Lung (tissue), 12 donors: Measurements from ENCODE around the gene ELFN1. TPM values are rescaled to one million over a fixed set of nuclear protein-coding genes. Genes with fewer than 3 reads are reported as not detected.
A peak's percentile ranks its signal among the peaks of the same experiment; 100 is the strongest.

ENCODE experiments used
- ATAC-seq: fragments of 200-7000 bp; cut with Tn5 transposase; one replicate; pipeline ENCODE4 v1.9.1; 2020; ENCODE audit warnings: moderate number of reproducible peaks; ENCODE audit not compliant: insufficient read depth, low FRiP score
- DNase-seq, 3 donors: peaks; one replicate each; pipeline ENCODE4 v3.0.0-alpha.2; 2013 to 2017
- H3K27ac ChIP-seq, 2 donors: one replicate each; pipeline ENCODE4 v1.5.1; 2013; ENCODE audit warnings: mild to moderate bottlenecking in 2 of 2, moderate library complexity in 2 of 2, control low read depth in 1 of 2, inconsistent platforms in 1 of 2, low read depth in 1 of 2, low read length in 1 of 2
- H3K27me3 ChIP-seq, 3 donors: one replicate each; pipeline ENCODE4 v1.5.1; 2013; ENCODE audit warnings: low read length in 2 of 3; ENCODE audit not compliant: control insufficient read depth in 3 of 3, insufficient read depth in 3 of 3
- H3K36me3 ChIP-seq, 4 donors: one replicate each; pipeline ENCODE4 v1.5.1; 2013; ENCODE audit warnings: low read length in 4 of 4, mild to moderate bottlenecking in 1 of 4, moderate library complexity in 1 of 4; ENCODE audit not compliant: control insufficient read depth in 4 of 4, insufficient read depth in 4 of 4
- H3K4me1 ChIP-seq, 5 donors: one replicate each; pipeline ENCODE4 v1.5.1; 2013; ENCODE audit warnings: low read length in 5 of 5, mild to moderate bottlenecking in 2 of 5, moderate library complexity in 1 of 5; ENCODE audit not compliant: control insufficient read depth in 5 of 5, insufficient read depth in 5 of 5
- H3K4me3 ChIP-seq: one replicate; pipeline ENCODE4 v1.5.1; 2013; ENCODE audit warnings: mild to moderate bottlenecking, control low read depth, moderate library complexity
- H3K9ac ChIP-seq, 2 donors: one replicate each; pipeline ENCODE4 v1.5.1; 2013; ENCODE audit warnings: low read length in 2 of 2, control low read depth in 1 of 2; ENCODE audit not compliant: insufficient read depth in 1 of 2
- H3K9me3 ChIP-seq, 4 donors: one replicate each; pipeline ENCODE4 v1.5.1; 2013; ENCODE audit warnings: low read length in 3 of 4, mild to moderate bottlenecking in 1 of 4, moderate library complexity in 1 of 4; ENCODE audit not compliant: control insufficient read depth in 4 of 4, insufficient read depth in 3 of 4
- WGBS, 2 donors: extraction: QIAGEN DNeasy Blood & Tissue Kit; methylation state at CpG; one replicate each; pipeline ENCODE4 v1.1.7; 2013; 5-methylcytosine and 5-hydroxymethylcytosine counted together
- polyA plus RNA-seq, 2 donors: library from polyadenylated mRNA; stranded (reverse); fragments of 200-250 nt; gene quantifications; one replicate each; pipeline ENCODE4 v1.2.1, GENCODE V29; 2013
- total RNA-seq, 2 donors: library from RNA; depleted of rRNA in 1 of 2; stranded (reverse); fragments of >200 nt in 1 of 2; gene quantifications; one replicate each; pipeline ENCODE4 v1.2.1, GENCODE V29; 2014 to 2021
- TF ChIP-seq, protein P1 (sequence below): IDR thresholded peaks from 2 replicates; pipeline ENCODE4 v1.5.1; 2012; ENCODE audit warnings: mild to moderate bottlenecking; ENCODE audit errors: control extremely low read depth, extremely low read depth
- donor health status: control.
- donor health status: control.
- donor health status: Bipolar disorder and iron deficiency.
- donor health status: healthy.
- donor health status: DM: yes; HTN: yes; CAD: no.

Gene ELFN1
- total and polyA plus RNA-seq, 4 donors = 0.43 to 1.4 (median 1.0) TPM

DNA sequence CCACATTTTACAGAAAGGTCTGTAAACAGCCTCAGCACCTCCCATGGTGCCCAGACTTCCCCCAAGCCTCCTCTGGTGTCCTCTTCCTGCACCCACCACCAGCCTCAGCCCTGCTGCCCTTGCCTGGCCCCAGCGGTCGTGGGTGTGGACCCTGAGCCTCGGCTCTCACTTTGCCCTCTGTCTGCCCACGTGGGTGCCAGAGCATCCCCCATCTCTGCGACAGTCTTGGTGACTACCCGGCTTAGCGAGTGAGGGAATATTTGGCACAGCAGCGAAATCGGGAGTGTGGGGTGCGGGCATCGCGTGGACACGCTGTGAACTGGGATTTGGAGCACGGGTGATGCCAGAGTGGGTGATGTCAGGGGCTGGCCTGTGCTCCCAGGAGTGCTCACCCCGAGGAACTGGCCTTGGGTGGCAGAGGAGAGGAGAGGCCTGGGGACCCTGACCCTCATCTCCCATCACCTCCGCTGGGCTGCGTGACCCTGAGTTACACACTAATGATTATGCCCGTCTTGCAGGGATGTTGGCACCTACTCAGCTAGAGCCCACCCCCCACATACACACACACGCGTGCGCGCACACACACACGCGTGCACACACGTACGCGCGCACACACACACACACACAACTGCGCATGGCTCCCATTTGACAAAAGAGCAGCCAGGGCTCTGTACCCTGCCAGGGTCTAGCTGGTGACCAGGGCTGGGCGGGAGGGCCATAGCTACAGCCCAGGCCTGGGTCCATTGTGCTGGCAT, 8.7 kb downstream of the ELFN1 start:
- Histone ChIP-seq H3K4me1 (peaks cover 0 to 2% (median 0%) of the 10 kb centered on the region in 5 donors), H3K9ac (no peak overlapping the region), H3K36me3 (no peaks in the 10 kb centered on the region), H3K4me3 (no peak overlapping the region), H3K9me3 (peaks cover 0 to 7% (median 3%) of the 10 kb centered on the region in 4 donors), H3K27ac (no peak overlapping the region), H3K27me3 (peaks cover 0 to 9% (median 7%) of the 10 kb centered on the region in 3 donors)
- DNase-seq = peak in 1 of 3 donors; percentile 6
- WGBS, 2 donors = 92 to 93% methylated on average over 30 of the region's 30 CpGs
- TF ChIP-seq, protein P1, sequence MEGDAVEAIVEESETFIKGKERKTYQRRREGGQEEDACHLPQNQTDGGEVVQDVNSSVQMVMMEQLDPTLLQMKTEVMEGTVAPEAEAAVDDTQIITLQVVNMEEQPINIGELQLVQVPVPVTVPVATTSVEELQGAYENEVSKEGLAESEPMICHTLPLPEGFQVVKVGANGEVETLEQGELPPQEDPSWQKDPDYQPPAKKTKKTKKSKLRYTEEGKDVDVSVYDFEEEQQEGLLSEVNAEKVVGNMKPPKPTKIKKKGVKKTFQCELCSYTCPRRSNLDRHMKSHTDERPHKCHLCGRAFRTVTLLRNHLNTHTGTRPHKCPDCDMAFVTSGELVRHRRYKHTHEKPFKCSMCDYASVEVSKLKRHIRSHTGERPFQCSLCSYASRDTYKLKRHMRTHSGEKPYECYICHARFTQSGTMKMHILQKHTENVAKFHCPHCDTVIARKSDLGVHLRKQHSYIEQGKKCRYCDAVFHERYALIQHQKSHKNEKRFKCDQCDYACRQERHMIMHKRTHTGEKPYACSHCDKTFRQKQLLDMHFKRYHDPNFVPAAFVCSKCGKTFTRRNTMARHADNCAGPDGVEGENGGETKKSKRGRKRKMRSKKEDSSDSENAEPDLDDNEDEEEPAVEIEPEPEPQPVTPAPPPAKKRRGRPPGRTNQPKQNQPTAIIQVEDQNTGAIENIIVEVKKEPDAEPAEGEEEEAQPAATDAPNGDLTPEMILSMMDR = no peak
- ATAC-seq = no peak

DNA sequence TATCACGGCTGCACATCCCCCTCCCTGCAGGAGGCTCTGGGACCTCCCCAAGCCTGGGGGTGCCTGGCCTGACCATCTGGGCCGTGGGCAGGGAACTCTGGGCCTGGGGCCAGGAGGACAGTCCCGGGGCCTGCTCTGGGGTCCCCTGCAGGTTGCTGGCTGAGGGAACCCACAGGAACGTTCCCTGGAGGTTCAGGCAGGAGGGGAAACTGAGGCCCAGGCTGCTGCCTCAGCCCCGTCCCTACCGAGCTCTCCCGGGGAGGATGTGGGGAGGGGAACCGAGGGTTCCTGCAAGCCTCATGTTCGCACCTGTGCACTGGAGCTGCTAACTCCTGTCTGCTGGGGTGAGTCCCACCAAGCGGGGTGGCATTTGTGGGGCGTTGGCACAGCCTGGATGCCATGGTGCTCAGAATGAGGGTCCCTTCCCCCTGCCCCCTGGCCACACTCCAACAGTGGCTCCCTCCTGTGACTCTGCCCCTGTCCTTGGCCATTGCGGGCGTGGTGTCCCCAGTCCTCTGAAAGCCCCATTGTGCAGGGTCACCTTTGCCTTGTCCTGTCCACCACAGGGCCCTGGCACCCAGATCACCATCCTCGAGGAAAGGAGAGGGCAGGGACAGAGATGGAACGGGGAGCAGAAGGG, 9.4 kb downstream of the ELFN1 start:
- TF ChIP-seq, protein P1 = no peak
- no peak for ATAC-seq
- peak in 1 of 3 donors; percentile 7 for DNase-seq
- Histone ChIP-seq H3K9ac (no peak overlapping the region), H3K9me3 (peaks cover 0 to 13% (median 4%) of the 10 kb centered on the region in 4 donors), H3K36me3 (no peaks in the 10 kb centered on the region), H3K4me3 (no peak overlapping the region), H3K4me1 (peaks cover 0 to 2% (median 0%) of the 10 kb centered on the region in 5 donors), H3K27ac (no peak overlapping the region), H3K27me3 (peaks cover 0 to 9% (median 4%) of the 10 kb centered on the region in 3 donors)
- WGBS, 2 donors = 81 to 87% methylated on average over 15 of the region's 15 CpGs

DNA sequence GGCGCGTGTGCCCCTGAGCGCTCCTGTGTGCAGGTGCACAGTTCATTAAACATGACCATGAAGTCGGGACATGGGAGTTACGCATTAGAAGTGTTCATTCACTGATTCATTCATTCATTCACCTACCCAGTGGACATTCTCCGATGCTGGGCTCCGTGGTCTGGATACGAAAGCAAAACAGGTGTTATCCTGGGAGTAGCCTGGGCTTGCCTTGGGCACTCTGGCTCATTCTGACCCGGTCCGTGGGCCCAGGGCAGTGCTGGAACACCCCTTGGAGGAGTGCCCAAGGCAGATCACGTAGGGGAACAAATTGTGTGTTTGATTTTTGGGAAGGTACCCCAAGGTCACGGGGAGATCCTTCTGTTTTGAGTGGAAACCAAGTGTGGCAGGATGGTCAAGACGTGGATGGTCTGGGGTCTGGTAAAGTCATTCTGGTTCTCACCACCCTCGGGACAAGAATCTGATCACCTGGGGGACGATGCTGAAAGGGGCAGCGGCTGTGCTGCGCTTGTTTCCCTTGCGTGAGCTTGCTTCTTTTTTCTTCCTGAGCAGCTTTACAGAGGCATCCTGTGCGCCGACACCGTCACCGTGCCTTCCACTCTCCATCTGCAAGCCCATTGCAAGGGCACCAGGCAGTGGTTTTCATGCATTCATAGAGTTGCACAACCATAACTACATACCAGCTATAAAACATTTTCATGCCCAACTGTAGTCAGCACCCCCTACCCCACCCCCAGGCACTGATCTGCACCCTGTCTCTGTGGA, 10.1 kb downstream of the ELFN1 start:
- TF ChIP-seq, protein P1 = no peak
- H3K9ac ChIP-seq = no peak overlapping the region
- H3K36me3 ChIP-seq = no peaks in the 10 kb centered on the region
- DNase-seq = peak in 1 of 3 donors; percentile 8
- peaks cover 0 to 2% (median 0%) of the 10 kb centered on the region in 5 donors for H3K4me1 ChIP-seq
- no peak overlapping the region for H3K4me3 ChIP-seq
- no peak overlapping the region for H3K27ac ChIP-seq
- peaks cover 0 to 9% (median 4%) of the 10 kb centered on the region in 3 donors for H3K27me3 ChIP-seq
- peaks cover 0 to 20% (median 5%) of the 10 kb centered on the region in 4 donors for H3K9me3 ChIP-seq
- no peak for ATAC-seq
- WGBS, 2 donors = 90 to 92% methylated on average over 22 of the region's 22 CpGs
